DND-41 (cell line): ENCODE results near the gene ARHGEF19.

Source experiments
- CTCF ChIP-seq: IDR thresholded peaks from 2 replicates; pipeline ENCODE4 v1.5.1; 2012; ENCODE audit warnings: borderline replicate concordance, low read length, moderate library complexity, mild to moderate bottlenecking; ENCODE audit not compliant: poor library complexity, severe bottlenecking; ENCODE audit errors: extremely low read depth
- EZH2 ChIP-seq: IDR thresholded peaks from 3 replicates; pipeline ENCODE4 v1.6.1; 2012; ENCODE audit warnings: borderline replicate concordance, low read depth, mild to moderate bottlenecking, moderate library complexity, low read length, inconsistent platforms; ENCODE audit not compliant: severe bottlenecking

- TF ChIP-seq CTCF: no peak
- TF ChIP-seq EZH2: no peak
Observed at GRCh38 chr1:16246961-16247360, 34.5 kb upstream of the ARHGEF19 start.
